Heart left ventricle (tissue), 13 donors: ENCODE measurements around the gene PNMT.

Experiments
- POLR2A ChIP-seq, 2 donors: fragments of 450-650 bp; IDR thresholded peaks; one replicate each; pipeline ENCODE4 v1.6.1; 2017; ENCODE audit warnings: antibody characterized with exemption in 2 of 2, mild to moderate bottlenecking in 2 of 2, moderate library complexity in 2 of 2
- TF ChIP-seq, protein P1 (sequence below), 12 donors: fragments of 200-600 bp; sonication (generic) in 4 of 12; IDR thresholded peaks; one replicate each; pipeline versions ENCODE4 v1.5.0 to v1.8.0; 2018 to 2022; ENCODE audit warnings: antibody characterized with exemption in 12 of 12, mild to moderate bottlenecking in 5 of 12
- donor health status: ischemic (EF 13 %, LVEDD 7.1; RV severe dilation, severe dysfunction).
- donor health status: DM: no; HTN: yes; CAD: no.
- donor health status: DM: no; HTN: no; CAD: no.
- donor health status: ischemic (EF 25% LVEDD 6.9; RV normal size, moderate dysfunction).
- donor health status: ischemic (EF 25% LVEDD 5.7; RV mildly dilated, moderate dysfunction).
- donor health status: ischemic (EF 35%, LVEDD 5.7; RV mildly dilated, moderate dysfunction).
- donor health status: nonischemic (EF 11% LVEDD 7.7; RV severe dilation, severe dysfunction).
- donor health status: DM: yes; HTN: yes; CAD: no.
- donor health status: PGD.
- donor health status: ischemic (EF 29% LVEDD 5.4; RV normal size, mild dysfunction).
- donor health status: nonischemic (EF 23%, LVEDD 6.1; RV moderate dilation, normal function).

GRCh38 chr17:39688475-39688835 is 20.2 kb downstream of the PNMT start:
- TF ChIP-seq, protein P1, sequence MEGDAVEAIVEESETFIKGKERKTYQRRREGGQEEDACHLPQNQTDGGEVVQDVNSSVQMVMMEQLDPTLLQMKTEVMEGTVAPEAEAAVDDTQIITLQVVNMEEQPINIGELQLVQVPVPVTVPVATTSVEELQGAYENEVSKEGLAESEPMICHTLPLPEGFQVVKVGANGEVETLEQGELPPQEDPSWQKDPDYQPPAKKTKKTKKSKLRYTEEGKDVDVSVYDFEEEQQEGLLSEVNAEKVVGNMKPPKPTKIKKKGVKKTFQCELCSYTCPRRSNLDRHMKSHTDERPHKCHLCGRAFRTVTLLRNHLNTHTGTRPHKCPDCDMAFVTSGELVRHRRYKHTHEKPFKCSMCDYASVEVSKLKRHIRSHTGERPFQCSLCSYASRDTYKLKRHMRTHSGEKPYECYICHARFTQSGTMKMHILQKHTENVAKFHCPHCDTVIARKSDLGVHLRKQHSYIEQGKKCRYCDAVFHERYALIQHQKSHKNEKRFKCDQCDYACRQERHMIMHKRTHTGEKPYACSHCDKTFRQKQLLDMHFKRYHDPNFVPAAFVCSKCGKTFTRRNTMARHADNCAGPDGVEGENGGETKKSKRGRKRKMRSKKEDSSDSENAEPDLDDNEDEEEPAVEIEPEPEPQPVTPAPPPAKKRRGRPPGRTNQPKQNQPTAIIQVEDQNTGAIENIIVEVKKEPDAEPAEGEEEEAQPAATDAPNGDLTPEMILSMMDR (IDR thresholded peaks at IDR 0.05): no peak
- no peak for TF ChIP-seq POLR2A (IDR thresholded peaks at IDR 0.05)
